SKM-1 treated with dmso at 0.1 percent for 144 hours (cell line): ENCODE results near the gene BAG5.

Experiments
- DNase-seq: peaks from one replicate; lab custom pipeline; 2025; ENCODE audit not compliant: unreplicated experiment; lab: John Stamatoyannopoulos, UW

BAG5 gene

DNA sequence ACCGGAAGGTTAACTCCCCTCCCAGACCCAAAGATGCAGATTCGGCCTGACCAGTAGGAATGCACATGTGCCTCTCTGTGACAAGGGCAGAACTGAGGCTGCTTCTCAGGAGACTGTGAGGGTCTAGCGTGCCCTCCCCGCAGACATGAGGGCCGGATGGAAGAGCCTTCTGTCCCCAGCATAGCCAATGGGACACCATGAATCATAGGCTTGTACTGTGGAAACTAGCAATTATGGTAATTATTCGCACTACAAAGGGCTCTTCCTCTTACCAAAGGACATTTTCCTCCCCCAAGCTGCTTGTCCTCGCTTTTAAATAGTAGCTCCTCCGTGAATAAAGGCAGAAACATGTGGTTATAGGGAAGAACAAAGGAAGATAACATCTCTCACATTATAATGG, 6.5 kb upstream of the BAG5 start:
- DNase-seq, result no peak

DNA sequence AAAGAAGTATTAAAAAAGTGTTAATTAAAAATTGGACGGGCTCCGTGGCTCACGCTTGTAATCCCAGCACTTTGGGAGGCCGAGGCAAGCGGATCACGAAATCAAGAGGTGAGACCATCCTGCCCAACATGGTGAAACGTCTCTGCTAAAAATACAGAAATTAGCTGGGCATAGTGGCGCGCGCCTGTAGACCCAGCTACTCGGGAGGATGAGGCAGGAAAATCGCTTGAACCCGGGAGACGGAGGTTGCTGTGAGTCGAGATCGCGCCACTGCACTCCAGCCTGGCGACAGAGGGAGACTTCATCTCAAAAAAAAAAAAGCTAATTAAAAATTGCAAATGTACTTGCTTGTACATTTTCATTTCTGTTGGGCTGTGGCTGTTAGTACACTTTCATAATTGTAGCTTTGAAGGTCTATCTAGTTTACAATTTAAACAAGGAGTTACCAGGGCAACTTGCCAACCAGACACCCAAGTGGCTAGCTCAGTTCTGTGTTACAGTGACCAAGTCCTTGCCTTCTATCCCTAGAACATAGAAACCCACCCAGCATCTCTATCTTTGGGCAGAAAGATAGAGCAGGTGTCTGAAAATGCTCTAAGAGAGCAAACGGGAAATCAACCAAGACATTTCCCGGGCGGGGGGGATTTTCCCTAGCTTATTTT, 1.5 kb upstream of the BAG5 start:
- DNase-seq, result no peak

DNA sequence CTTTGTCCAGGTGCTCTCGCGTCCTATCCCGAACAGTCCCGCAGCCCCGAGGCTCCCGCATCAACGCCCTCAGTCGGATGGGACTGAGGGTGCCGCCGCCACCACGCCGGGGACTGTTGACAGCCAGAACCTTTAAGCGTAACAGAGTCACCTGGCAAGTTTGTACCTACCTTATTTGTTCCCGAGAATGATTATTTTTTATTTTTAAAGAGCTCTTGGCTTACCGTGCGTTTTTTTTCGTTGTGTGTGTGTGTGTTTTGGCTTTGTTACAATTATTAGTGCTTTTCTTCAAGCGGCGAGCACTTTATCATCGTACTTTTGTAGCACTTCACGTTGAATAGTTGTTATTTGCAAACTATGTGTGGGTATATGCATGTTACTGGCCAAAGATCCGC, 766 bp upstream of the BAG5 start:
- no peak for DNase-seq

DNA sequence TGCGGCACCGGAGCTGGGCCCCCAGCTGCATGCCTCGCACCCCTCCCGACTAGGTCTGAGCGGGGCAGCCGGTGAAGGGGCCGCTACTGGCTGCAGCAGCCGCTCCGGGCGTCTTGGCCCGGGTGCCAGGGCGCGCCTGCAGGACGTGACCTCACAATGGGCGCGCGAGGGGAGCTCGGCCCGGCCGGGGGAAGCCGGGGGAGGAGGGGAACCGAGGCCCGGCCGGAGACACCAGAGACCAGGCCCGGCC, 353 bp downstream of the BAG5 start:
- DNase-seq, result no peak

DNA sequence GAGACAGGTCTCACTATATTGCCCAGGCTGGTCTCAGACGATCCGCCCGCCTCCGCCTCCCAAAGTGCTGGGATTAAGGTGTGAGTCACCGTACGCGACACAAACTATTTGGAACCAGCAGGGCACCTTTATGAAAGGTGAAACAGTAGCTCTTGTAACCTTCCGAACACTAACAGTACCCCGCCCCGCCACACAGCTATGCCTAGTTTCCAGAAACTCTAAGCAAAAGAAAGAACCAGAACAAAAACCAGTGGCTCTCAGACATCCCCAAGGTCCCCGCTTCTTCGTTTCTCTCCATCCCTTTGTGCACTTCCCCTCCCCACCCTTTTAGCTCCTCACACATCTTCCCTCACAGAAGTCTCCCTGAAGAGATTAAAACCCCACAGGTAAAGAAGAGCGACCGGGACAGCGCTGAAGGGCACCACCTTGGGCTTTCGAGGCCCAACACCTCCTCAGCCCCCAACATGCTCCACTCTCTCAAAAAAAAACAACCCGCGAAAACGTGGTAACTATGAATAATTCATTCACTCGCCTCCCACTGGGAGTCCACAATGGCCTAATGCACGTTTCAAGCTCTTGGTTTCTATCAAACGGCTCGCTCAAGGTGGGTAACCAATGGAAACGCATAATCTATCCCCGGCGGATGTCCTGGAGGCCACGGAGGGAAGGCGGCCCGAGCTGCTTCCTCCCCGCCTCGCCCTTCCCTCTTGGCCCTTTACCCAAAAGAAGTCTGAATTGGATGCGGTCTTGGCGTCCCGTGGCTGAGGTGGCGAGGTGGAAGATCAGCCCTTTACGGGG, 877 bp downstream of the BAG5 start:
- DNase-seq, result no peak

DNA sequence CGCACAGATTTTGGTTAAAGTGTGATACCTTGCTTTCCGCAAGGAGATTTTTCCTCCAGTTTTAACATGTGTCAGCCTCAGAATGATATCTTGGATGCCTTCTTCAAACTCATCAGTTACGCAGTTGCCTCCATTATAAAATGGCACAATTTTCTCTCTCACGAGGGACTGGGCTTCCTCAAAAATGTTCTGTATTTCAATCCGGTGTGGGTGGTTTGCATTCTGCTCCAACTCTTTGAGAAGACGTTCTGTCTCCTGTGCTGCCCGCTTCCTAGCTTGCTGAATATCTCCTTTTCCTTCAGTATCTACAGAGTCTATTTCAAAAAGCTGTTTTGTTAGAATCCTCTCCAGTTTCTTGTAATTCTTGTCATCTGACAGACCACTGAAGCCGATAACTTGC, 1.8 kb downstream of the BAG5 start:
- DNase-seq, result no peak

DNA sequence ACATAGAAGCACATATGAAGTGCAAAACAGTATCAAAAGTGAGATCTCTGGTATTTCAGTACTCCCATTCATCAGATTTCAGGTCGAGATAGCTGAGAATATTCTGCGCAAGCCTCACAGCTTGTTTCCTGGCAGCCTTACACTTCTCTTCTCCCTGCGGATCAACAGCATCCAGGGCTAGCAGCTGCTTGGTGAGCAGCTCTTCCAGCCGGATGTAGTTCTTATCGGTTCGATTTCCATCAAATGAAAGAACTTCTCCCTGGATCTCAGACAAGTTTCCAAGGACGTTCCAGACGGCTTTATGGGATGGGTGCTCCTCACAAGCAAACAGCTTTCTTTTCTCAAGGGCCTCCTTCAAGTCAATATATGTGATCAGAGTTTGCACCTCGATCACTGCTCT, 2.7 kb downstream of the BAG5 start:
- DNase-seq, result no peak

DNA sequence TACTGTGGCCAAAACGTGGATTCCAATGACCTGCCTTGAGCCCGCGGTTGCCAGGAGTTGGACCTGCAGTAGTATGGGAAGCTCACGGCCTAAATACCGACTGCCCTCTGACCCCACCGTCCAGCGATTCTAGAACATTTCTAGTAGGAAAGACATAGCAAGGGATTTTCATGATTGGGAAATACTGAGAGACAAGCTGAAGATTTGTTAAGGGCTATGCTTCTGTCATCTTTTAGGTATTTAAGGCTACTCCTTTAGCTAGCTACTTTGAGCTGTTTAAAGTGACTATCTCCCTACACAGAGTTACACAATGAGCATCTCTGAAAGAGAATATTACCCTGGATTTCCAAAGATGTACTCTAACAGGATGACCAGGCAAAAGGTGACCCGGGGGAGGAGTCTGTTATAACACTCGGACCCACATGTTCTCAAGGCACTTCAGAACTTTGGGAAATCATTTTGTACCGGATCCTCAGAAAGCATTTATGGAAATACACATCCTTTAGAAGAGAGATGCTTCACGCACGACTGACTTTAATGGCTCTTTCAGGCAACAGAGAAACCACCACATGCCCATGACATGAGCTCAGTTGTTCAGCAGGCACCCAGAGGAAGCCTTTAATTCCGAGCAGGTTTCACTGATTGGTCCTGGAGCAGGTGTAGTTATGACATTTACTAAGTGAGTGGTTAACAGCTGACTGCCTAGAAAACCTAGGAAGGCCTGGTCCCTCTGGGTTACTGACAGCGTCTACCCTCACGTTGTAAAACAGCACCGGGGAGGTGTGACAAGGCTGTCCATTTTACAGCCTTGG, 4.2 kb downstream of the BAG5 start:
- DNase-seq, result no peak

DNA sequence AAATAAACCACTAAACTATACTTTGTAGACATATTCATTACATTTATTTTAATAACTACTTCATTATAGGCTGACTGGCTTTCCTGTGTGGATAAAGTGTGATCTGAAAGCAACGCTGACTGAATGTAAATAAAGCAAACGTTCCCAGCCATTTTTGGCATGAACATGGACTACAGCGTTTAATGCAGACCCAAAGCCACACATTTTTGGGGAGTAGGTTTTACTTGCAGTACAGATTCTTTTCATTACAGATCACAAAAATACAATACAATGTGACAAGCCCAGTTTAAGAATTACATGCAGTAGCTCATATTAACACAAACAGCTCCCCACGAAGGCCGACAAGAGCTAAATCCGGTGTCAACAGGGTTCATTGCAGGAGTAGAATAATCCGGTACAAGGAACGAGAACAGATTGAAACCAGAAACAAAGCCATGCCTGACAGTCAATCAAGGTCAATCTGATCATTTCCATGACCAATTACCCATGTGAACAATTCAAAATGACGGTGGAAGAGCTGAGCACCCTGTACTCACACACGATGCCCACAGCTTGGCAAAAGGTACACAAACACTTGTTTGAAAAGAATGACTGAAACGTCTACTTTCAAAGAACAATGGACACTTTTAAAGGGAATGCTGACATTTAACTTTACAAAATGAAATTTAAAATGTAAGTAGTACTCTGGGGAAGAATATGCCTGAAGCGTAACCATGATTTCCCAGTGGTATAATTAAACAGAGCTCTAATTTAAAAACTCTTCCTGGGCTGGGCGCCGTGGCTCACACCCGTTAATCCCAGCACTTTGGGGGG, 5.3 kb downstream of the BAG5 start:
- DNase-seq, result no peak

DNA sequence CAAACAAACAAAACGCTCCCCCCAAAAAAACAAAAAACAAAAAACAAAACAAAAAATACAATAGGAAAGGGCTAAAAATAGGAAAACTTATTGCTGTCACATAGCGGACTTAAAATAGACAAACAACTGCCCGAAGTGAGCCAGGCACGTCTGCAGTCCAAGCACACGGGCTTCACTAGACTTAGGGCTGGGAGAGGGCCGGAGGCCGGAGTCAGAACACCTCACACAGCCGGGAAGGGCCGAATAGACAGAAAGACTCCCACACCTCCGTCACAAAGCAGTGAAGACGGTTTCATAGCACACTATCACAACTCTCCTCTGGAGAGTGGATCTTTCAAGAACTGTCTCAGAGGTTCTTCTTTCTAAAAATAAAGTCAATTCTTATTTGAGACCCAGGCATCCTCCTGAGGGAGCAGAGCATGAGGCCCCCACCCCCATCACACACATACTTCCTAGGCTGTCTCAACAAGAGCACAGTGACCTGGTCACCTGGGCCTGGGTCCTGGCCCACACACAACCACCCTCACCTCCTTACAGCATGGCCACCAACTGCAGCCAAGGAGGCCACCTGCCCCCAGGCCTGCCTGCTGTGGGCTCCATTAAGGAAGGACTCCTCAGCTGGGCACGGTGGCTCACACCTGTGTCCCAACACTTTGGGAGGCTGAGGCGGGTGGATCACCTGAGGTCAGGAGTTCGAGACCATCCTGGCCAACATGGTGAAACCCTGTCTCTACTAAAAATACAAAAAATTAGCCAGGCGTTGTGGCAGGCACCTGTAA, 6.7 kb downstream of the BAG5 start:
- DNase-seq, result no peak

DNA sequence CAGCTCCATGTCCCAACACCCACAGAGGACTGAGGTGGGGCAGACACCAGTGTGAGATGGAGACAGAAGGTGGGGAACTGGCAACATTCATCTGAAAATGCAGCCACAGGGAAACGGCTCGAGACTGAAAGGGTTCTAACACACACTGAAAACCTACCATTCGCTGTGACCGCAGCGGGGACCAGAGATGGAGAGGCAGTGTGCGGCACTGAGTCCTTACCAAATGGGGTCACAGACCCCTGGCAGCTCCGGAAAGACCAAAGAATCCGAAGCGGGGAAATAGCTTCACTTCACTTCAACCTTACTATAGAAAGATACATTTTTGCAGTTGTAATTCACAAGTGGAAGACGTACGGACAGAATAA, 9.6 kb downstream of the BAG5 start:
- no peak for DNase-seq

DNA sequence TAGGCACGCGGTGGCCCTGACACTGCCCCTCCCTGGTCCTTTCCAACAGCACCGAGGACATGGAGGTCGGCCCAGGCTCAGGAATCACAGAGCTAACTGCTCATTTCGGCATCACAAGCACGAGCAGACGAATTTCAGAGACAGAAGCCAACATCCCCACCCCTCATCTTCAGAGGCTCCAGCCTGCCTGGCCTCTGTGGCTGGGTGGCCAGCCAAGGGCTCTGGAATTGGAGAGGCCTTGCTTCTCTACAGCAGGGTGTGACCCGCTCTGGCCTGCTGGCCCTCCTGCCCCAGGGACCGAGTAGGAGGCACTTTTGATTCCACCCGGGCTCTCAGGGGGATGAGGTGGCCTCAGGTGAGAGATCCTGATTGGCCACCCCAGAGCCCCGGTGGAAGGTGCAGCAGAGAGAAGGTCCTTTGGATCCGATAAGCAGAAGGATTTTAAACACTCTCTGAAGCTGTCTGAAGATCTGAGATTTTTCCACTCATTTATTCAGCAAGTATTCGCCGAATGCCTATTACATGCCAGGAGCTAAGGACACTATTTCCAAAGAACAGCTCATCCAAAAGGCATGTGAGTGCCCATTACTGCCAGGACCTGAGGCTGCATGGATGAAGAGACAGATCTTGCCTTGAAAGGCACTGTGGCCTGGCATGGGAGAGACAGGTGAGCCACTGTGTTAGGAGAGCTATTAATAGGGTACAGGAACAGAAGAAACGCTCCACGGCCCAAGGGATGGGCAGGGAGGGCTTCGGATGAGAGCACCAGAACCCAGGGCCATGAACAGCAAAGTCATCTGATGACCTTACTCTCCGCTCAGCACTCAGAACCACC, 10.2 kb downstream of the BAG5 start:
- no peak for DNase-seq

DNA sequence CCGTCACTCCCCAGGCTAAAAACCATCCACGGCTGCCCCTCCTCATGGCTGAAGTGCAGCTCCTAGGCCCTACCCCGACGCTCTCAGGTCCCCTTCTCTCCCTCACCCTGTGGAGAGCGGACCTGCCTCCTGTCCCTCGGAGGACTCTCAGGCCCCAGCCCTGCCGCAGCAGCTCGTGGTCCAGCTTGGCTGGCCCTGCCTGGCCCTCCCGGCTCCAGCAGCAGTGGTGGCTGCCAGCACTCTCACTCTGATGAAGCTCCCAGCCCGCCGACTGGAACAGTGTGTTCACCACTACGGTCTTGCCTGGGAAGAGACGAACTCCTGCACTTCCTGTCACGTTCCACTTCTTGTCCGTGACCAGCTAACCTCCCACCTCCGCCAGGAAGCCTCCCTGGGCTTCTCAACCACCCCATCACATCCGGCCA, 11.1 kb downstream of the BAG5 start:
- DNase-seq, result no peak

DNA sequence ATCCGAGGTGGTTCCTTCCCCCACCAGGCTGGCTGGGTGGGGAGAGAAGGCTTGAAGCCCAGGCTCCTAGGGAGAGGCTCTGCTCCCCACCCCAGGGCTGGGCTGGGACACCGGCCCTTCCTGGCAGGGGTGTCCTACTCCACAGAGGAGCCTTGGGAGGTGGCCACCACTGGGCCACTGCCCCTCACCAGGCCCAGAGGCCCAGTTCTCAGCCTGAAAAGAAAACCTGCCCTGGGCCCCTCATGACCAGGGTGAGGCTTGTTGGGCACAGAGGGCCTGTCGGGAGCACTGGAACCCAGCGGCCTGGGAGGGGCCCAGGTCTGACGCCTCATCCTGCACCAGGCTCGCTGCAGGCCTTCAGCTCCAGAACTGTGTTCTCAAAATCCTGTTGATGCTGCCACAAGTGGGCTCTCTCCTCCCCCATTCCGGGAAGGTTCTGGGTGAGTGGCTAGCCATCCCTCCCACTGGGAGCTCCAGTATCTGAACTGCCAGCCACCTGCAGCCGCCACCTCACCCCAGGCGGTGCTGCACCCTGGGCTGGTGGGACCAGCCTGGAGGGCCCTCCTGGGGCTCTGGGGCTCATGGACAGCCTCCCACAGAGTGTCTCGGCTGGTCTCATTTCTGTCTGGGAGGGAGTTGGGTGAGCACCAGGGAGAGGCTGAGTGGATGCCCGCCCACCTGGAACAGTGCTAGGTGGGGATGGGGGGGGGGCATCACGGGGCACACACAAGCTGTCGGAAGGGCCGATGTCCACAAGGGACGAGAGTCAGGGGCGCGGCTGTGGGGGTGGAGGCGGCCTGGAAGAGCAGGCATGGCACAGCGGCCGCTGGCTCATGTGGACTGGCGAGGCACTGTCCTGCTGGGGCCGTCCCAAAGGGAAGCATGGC, 11.8 kb downstream of the BAG5 start:
- no peak for DNase-seq

DNA sequence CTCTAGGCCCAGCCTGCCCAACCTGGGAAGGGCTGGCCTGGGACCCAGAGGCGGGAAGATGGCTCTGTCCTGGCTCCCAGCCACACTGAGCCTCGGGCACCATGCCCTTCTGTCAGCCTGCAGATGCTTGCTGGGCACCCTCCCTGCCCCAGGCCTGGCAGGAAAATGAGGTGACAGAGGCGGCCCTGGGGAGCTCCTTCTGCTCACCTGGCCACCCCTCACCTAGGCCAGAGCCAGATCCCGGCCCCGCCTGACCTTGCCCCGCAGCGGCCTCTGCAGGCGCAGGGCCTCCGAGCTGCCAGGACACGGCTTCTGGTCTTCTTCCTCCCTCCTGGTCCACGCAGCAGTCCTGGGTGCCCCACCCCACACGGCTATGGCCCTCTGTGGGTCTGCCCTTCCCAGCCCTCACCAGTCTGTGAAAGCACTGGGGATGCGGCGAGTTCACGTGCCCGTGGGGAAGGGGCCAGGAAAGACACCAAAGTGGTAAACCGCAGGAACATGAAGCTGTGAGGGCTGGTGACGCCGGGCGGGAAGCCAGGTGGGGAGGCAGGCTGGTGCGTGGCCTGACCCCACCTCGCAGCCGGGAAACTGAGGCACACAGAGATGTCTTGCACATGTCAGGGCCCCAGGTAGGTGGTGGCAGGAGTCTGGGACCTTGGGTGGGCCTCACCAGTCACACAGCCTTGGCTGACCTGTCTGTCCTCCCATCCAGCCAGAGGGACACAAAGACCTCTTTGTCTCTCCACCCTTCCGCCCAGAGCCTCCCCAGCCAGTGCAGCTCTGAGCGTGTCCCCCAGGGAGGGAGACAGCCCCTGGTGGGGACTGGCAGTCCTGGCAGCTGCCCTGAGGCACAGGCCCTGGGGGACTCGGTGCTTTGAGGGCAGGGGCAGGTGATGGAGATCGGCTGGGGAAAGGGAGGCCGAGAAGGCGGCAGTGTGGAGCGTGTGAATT, 12.8 kb downstream of the BAG5 start:
- DNase-seq, result no peak

DNA sequence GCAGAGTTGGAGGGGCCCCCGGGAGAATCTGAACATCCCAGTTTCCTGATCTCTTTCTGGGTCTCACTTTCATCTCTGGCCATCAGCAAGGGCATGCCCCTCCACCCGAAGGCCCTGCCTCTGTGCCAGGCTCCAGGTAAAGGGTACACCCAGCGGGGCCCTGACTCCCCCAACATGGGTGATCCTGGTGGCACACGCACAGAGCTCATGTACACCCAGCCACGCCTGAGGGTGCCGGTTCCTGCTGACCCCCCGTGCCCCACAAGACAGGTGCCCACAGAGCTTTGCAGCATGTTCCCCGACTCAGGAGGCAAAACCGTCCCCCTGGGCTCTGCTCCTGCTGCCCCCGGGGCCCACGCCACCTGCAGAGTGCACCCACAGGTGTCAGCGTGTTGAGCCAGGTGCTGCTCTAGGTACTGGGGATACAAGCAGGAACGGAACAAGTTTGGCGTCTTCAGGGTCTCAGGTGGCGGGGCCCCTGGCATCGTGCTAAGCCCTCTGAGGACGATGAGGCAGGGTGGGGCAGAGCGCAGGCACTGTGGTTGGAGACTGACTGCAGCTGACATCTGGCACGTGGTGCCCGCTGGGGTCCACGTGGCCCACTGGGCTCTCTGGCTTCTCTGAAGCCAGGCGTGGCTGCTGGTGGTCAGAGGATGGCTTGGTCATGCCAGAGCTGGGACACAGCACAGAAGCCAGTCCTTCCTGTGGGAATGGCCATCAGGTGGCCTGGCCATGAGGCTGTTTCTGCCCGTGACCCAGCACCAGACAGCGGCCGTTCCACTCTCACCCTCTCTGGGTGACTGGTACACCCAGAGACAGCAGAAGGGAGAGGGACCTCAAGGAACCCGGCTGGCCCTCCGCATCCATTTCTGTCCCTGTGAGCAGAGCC, 13.8 kb downstream of the BAG5 start:
- DNase-seq, result no peak

DNA sequence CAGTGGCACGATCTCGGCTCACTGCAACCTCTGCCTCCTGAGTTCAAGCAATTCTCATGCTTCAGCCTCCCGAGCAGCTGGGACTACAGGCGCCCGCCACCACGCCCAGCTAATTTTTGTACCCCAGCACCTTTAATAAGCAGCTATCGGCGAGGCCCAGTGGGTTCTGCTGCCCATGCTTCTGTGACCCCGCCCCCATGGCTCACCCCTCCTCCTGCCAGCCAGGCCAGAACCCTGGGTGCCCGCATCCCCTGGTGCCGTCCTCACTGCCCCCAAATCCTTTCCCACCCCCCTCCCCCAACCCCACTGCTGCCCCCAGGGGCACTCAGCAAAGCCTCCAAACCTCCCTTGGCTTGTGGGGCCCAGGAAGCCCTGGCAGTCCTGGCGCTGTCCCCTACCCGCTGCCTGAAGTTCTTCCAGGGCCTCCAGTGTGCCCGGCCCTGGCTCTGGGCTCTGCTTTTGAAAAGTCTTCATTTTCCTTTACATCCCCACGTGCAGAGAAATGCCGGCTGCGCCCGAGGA, 14.5 kb downstream of the BAG5 start:
- no peak for DNase-seq
